Glomerular visceral epithelial cell (primary cell): ENCODE results near the gene TRIM72.
"Not testable (repeated sequence)": the region's sequence is repeated elsewhere in the genome, so short reads cannot be mapped to it uniquely, and the experiment has no call there.

ENCODE experiments used
- DNase-seq: peaks from one replicate; pipeline ENCODE4 v3.0.0-alpha.2; 2016; ENCODE audit errors: extremely low spot score

Gene TRIM72

GRCh38 chr16:31256466-31256865, 42.5 kb downstream of the TRIM72 start:
- no peak for DNase-seq

GRCh38 chr16:31258366-31258765, 44.4 kb downstream of the TRIM72 start:
- no peak for DNase-seq

- no peak for DNase-seq
Measured at GRCh38 chr16:31260136-31260931, 46.4 kb downstream of the TRIM72 start.

GRCh38 chr16:31262084-31262483, 48.2 kb downstream of the TRIM72 start:
- no peak for DNase-seq

GRCh38 chr16:31265329-31266245, 51.7 kb downstream of the TRIM72 start:
- DNase-seq = peak; percentile 86

- DNase-seq = peak; percentile 18
Measured at GRCh38 chr16:31267332-31268032, 53.6 kb downstream of the TRIM72 start.

- DNase-seq = no peak
Measured at GRCh38 chr16:31268033-31268365, 54.1 kb downstream of the TRIM72 start.

GRCh38 chr16:31268891-31269290, 55.0 kb downstream of the TRIM72 start:
- DNase-seq = no peak

- no peak for DNase-seq
Measured at GRCh38 chr16:31269541-31269940, 55.6 kb downstream of the TRIM72 start.

GRCh38 chr16:31269973-31270372, 56.1 kb downstream of the TRIM72 start:
- DNase-seq = not testable (repeated sequence)

GRCh38 chr16:31270795-31271194, 56.9 kb downstream of the TRIM72 start:
- no peak for DNase-seq

GRCh38 chr16:31271621-31272190, 57.8 kb downstream of the TRIM72 start:
- no peak for DNase-seq

GRCh38 chr16:31273187-31273586, 59.3 kb downstream of the TRIM72 start:
- no peak for DNase-seq

- no peak for DNase-seq
Measured at GRCh38 chr16:31273676-31274075, 59.8 kb downstream of the TRIM72 start.

- DNase-seq = no peak
Measured at GRCh38 chr16:31274831-31275816, 61.2 kb downstream of the TRIM72 start.

- no peak for DNase-seq
Measured at GRCh38 chr16:31276600-31276999, 62.7 kb downstream of the TRIM72 start.

- no peak for DNase-seq
Measured at GRCh38 chr16:31277659-31278260, 63.8 kb downstream of the TRIM72 start.

GRCh38 chr16:31278853-31279252, 64.9 kb downstream of the TRIM72 start:
- not testable (repeated sequence) for DNase-seq
